ENCODE data around the gene CTNND1. TPM values are rescaled to one million over a fixed set of nuclear protein-coding genes. Genes with fewer than 3 reads are reported as not detected.

The CTNND1 gene
- total and polyA plus RNA-seq, 9 of the 15 experiments (the other 6 are each of a cell fraction or from before 2014, with no cell fraction given), result 11.1 to 74.0 (median 43.3) TPM

- no peak for TF ChIP-seq ZHX1 (conservative IDR thresholded peaks at IDR 0.05; ENCODE audit: low read length)
- peak; percentile 21 to 31; a peak in 1 of 4 replicates for TF ChIP-seq ARNT (IDR thresholded peaks at IDR 0.05)
- TF ChIP-seq ELF1 (tag; IDR thresholded peaks at IDR 0.05), result peak; percentile 93
- no peak for TF ChIP-seq KDM1A (IDR thresholded peaks at IDR 0.05)
- TF ChIP-seq CREB1 (IDR thresholded peaks at IDR 0.05), result peak; percentile 92
- peak; percentile 85 for TF ChIP-seq CREB1 (CRISPR knock-in tag; IDR thresholded peaks at IDR 0.05)
- TF ChIP-seq ZNF143 (CRISPR knock-in tag; IDR thresholded peaks at IDR 0.05), result no peak
- TF ChIP-seq ZNF184 (CRISPR knock-in tag; IDR thresholded peaks at IDR 0.05), result no peak
- peak; percentile 80 for TF ChIP-seq FOXM1 (IDR thresholded peaks at IDR 0.05; ENCODE audit: low read depth)
- peak; percentile 76; the same call in 1 of the 2 replicates for TF ChIP-seq FOXM1 (CRISPR knock-in tag; IDR thresholded peaks at IDR 0.05; ENCODE audit: low read depth)
- TF ChIP-seq ZNF384 (IDR thresholded peaks at IDR 0.05; ENCODE audit: low read depth, low read length), result peak; percentile 92
- TF ChIP-seq ZNF639 (CRISPR knock-in tag; conservative IDR thresholded peaks at IDR 0.05 in 1 of 2, IDR thresholded peaks at IDR 0.05 in 1 of 2), result peak in 1 of 2 experiments; percentile 53; a peak in 1 of 4 replicates
- TF ChIP-seq THRB (CRISPR knock-in tag; conservative IDR thresholded peaks at IDR 0.05), result no peak
- TF ChIP-seq MCM5 (IDR thresholded peaks at IDR 0.05; ENCODE audit: low read depth), result no peak
- TF ChIP-seq TOE1 (IDR thresholded peaks at IDR 0.05; ENCODE audit: borderline replicate concordance), result 0 out of 2 replicates have a peak, but pooled peaks have one; percentile 36
- TF ChIP-seq TOE1 (CRISPR knock-in tag; IDR thresholded peaks at IDR 0.05; ENCODE audit: borderline replicate concordance, low read depth), result peak; percentile 94; the same call in 1 of the 2 replicates
- peak; percentile 72; the same call in 1 of the 2 replicates for TF ChIP-seq ETS1 (conservative IDR thresholded peaks at IDR 0.05; ENCODE audit: control insufficient read depth, low read depth, low read length)
- no peak for TF ChIP-seq ZNF239 (CRISPR knock-in tag; IDR thresholded peaks at IDR 0.05)
- TF ChIP-seq ELF2 (CRISPR knock-in tag; IDR thresholded peaks at IDR 0.05), result peak; percentile 84
- peak; percentile 89 for TF ChIP-seq TAF1 (IDR thresholded peaks at IDR 0.05; ENCODE audit: control insufficient read depth, extremely low read depth, insufficient read depth, low read length, severe bottlenecking)
- peak; percentile 93 for TF ChIP-seq CREM (IDR thresholded peaks at IDR 0.05; ENCODE audit: low read depth)
Measured at GRCh38 chr11:57712256-57713150, 49.1 kb upstream of the CTNND1 start, which contains the start of gene TMX2 (continued).

Measured in K562 (cell line).